NCI-H2107 treated with DMSO at 0.1 percent for 48 hours (cell line): ENCODE measurements around the gene OR5K2.
A peak's percentile ranks its signal among the peaks of the same experiment; 100 is the strongest.

Experiments used
- DNase-seq: peaks from one replicate; lab custom pipeline; 2025; ENCODE audit not compliant: unreplicated experiment; lab: John Stamatoyannopoulos, UW

Gene OR5K2

GRCh38 chr3:98522544-98523281 lies 25.2 kb downstream of the OR5K2 start, which contains the start of gene CLDND1:
Gene CLDND1 (minus strand): TSS chr3:98522902. CDS start chr3:98521424, 1,478 bp downstream.
- DNase-seq = peak; percentile 90

- no peak for DNase-seq
Measured at GRCh38 chr3:98525494-98525893, 28.0 kb downstream of the OR5K2 start.

- DNase-seq = no peak
Measured at GRCh38 chr3:98528474-98529346, 31.2 kb downstream of the OR5K2 start.

GRCh38 chr3:98529856-98530459 lies 32.5 kb downstream of the OR5K2 start:
- no peak for DNase-seq

- no peak for DNase-seq
Measured at GRCh38 chr3:98530676-98531075, 33.2 kb downstream of the OR5K2 start.

- no peak for DNase-seq
Measured at GRCh38 chr3:98531622-98532274, 34.3 kb downstream of the OR5K2 start, which contains the start of gene GPR15. Gene GPR15 (plus strand): TSS chr3:98531978. CDS start chr3:98532034, 56 bp downstream.

- no peak for DNase-seq
Measured at GRCh38 chr3:98532275-98532637, 34.8 kb downstream of the OR5K2 start.

GRCh38 chr3:98532709-98533571 lies 35.5 kb downstream of the OR5K2 start:
- no peak for DNase-seq

GRCh38 chr3:98534168-98534567 lies 36.7 kb downstream of the OR5K2 start:
- DNase-seq = no peak

GRCh38 chr3:98534734-98535133 lies 37.3 kb downstream of the OR5K2 start:
- no peak for DNase-seq

GRCh38 chr3:98536456-98537017 lies 39.1 kb downstream of the OR5K2 start:
- no peak for DNase-seq

- no peak for DNase-seq
Measured at GRCh38 chr3:98540346-98540745, 42.9 kb downstream of the OR5K2 start.

GRCh38 chr3:98541695-98542094 lies 44.2 kb downstream of the OR5K2 start:
- DNase-seq = no peak

GRCh38 chr3:98542623-98543022 lies 45.1 kb downstream of the OR5K2 start:
- DNase-seq = no peak

- DNase-seq = no peak
Measured at GRCh38 chr3:98545940-98546339, 48.5 kb downstream of the OR5K2 start.
